Esophagus muscularis mucosa (tissue), 4 donors: ENCODE data around the gene SCIMP. TPM values are rescaled to one million over a fixed set of nuclear protein-coding genes. Genes with fewer than 3 reads are reported as not detected.

Source experiments
- DNase-seq: peaks from one replicate; pipeline ENCODE4 v3.0.0-alpha.2; 2017; ENCODE audit errors: extremely low spot score
- H3K27ac ChIP-seq, 4 donors: fragments of 200-600 bp; sonication (generic); replicated peaks in 1 of 4; 1 replicate in 3 of 4; 2 replicates in 1 of 4; pipeline ENCODE4 v1.5.1; 2016 to 2019; ENCODE audit warnings: mild to moderate bottlenecking in 1 of 4
- H3K27me3 ChIP-seq, 4 donors: fragments of 200-600 bp; sonication (generic); one replicate each; pipeline versions ENCODE4 v1.5.1 to v1.6.0; 2016 to 2019
- H3K36me3 ChIP-seq, 4 donors: fragments of 200-600 bp; sonication (generic); one replicate each; pipeline ENCODE4 v1.5.1; 2016 to 2019
- H3K4me1 ChIP-seq, 4 donors: fragments of 200-600 bp; sonication (generic); one replicate each; pipeline ENCODE4 v1.5.1; 2016 to 2019
- H3K4me3 ChIP-seq, 4 donors: fragments of 200-600 bp; sonication (generic); 1 replicate in 2 of 4; 2 replicates in 2 of 4; pipeline ENCODE4 v1.5.1; 2016 to 2019; ENCODE audit warnings: mild to moderate bottlenecking in 4 of 4, moderate library complexity in 1 of 4
- H3K9me3 ChIP-seq, 4 donors: fragments of 200-600 bp; sonication (generic); 1 replicate in 3 of 4; 2 replicates in 1 of 4; pipeline ENCODE4 v1.5.1; 2016 to 2019
- CTCF ChIP-seq, 3 experiments: fragments of 200-600 bp in 2 of 3; fragments of 450-650 bp in 1 of 3; sonication (generic) in 2 of 3; IDR thresholded peaks; one replicate each; pipeline ENCODE4 v1.5.1; 2017 to 2019; ENCODE audit warnings: antibody characterized with exemption in 3 of 3, mild to moderate bottlenecking in 2 of 3, moderate library complexity in 1 of 3
- EP300 ChIP-seq: sonication (generic); formaldehyde crosslinking; IDR thresholded peaks from one replicate; pipeline ENCODE4 v1.6.1; 2017; ENCODE audit warnings: antibody characterized with exemption
- POLR2A ChIP-seq: fragments of 450-650 bp; IDR thresholded peaks from one replicate; pipeline ENCODE4 v1.6.1; 2017; ENCODE audit warnings: antibody characterized with exemption, moderate library complexity, mild to moderate bottlenecking, low read depth
- POLR2AphosphoS5 ChIP-seq, 2 donors: sonication (generic); formaldehyde crosslinking; IDR thresholded peaks; one replicate each; pipeline ENCODE4 v1.6.1; 2017; ENCODE audit warnings: antibody characterized with exemption in 2 of 2
- WGBS: methylation state at CpG from one replicate; pipeline ENCODE4 v1.1.5; 2018; 5-methylcytosine and 5-hydroxymethylcytosine counted together
- intact Hi-C: fragments of 100-400 bp; cut with DNase I; formaldehyde crosslinking; loops from one replicate; pipeline ENCODE4 v1.15.1; 2023
- total RNA-seq, 4 donors: library from RNA; depleted of rRNA; stranded (reverse); fragments of >200 nt; gene quantifications; one replicate each; pipeline versions ENCODE4 v1.1.0 to v1.2.1, GENCODE V29; 2016

The SCIMP gene
- total RNA-seq, 4 donors from 2014 or later: 0.42 to 4.0 (median 1.3) TPM

- Histone ChIP-seq H3K36me3 (no peaks in the 10 kb centered on the region), H3K9me3 (no peaks in the 10 kb centered on the region), H3K27ac (no peak overlapping the region), H3K4me3 (no peak overlapping the region), H3K27me3 (no peaks in the 10 kb centered on the region), H3K4me1 (no peaks in the 10 kb centered on the region)
- WGBS: 74% methylated on average over 2 of the region's 2 CpGs
- TF ChIP-seq POLR2AphosphoS5 (IDR thresholded peaks at IDR 0.05) (no peak), CTCF (IDR thresholded peaks at IDR 0.05) (no peak), EP300 (no peak), POLR2A (no peak)
- intact Hi-C loops: loop anchor here (10.0 kb wide), 1 partner anchor 62 kb away; no protein-coding TSS in a partner anchor
- DNase-seq: no peak
Measured at GRCh38 chr17:5262416-5262991, 27.8 kb upstream of the SCIMP start.

DNA sequence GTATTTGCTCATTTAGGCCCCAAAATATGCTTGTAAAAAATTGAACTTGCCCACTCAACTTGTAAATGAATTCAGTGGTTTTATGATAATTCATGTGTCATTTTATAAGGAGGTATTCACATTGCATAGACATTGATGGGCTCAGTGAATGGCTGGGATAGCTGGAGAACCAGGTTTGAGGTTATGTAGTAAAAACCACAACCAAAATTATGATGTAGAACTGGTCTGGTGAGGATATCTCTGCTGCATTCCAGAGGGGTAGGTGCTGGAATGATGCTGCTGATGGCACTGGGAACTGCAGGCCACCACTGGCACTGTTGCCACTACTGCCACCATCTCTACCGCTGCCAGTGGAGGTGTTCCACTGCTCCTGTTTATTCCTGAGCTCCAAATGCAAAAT is 25.9 kb upstream of the SCIMP start:
- no peak for TF ChIP-seq POLR2A
- no peak for TF ChIP-seq CTCF (IDR thresholded peaks at IDR 0.05)
- TF ChIP-seq POLR2AphosphoS5 (IDR thresholded peaks at IDR 0.05): no peak
- TF ChIP-seq EP300: no peak
- intact Hi-C loops: loop anchor here (10.0 kb wide), 1 partner anchor 64 kb away; no protein-coding TSS in a partner anchor
- no peak for DNase-seq
- Histone ChIP-seq H3K27me3 (no peaks in the 10 kb centered on the region), H3K9me3 (no peaks in the 10 kb centered on the region), H3K36me3 (no peaks in the 10 kb centered on the region), H3K4me1 (no peaks in the 10 kb centered on the region), H3K4me3 (no peak overlapping the region), H3K27ac (no peak overlapping the region)
- WGBS: 100% methylated on average over 1 of the region's 1 CpG

DNA sequence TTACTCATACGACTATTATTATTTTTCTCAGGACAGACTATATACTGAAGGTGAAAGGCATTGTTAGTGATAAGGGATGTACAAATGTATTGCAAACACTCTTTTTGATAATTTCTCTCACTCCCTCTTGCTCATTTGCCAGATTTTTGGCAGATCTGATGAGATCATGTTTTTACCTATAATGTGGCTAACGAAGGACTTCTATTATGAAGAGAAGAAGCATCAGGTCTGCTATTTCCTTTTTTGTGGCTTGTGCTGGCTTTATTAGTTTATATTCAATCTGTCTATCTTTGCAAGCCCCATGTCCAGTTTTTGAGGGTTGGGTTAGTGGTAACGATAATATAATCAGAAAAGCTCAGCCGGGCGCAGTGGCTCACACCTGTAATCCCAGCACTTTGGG is 22.5 kb upstream of the SCIMP start:
- no peaks in the 10 kb centered on the region for H3K4me1 ChIP-seq
- 97% methylated on average over 5 of the region's 5 CpGs for WGBS
- no peak overlapping the region for H3K4me3 ChIP-seq
- intact Hi-C loops: no loop called here
- no peaks in the 10 kb centered on the region for H3K27me3 ChIP-seq
- H3K36me3 ChIP-seq: no peaks in the 10 kb centered on the region
- DNase-seq: no peak
- H3K27ac ChIP-seq: no peak overlapping the region
- no peaks in the 10 kb centered on the region for H3K9me3 ChIP-seq
- TF ChIP-seq CTCF (IDR thresholded peaks at IDR 0.05): no peak
- no peak for TF ChIP-seq EP300
- no peak for TF ChIP-seq POLR2A
- TF ChIP-seq POLR2AphosphoS5 (IDR thresholded peaks at IDR 0.05): no peak

DNA sequence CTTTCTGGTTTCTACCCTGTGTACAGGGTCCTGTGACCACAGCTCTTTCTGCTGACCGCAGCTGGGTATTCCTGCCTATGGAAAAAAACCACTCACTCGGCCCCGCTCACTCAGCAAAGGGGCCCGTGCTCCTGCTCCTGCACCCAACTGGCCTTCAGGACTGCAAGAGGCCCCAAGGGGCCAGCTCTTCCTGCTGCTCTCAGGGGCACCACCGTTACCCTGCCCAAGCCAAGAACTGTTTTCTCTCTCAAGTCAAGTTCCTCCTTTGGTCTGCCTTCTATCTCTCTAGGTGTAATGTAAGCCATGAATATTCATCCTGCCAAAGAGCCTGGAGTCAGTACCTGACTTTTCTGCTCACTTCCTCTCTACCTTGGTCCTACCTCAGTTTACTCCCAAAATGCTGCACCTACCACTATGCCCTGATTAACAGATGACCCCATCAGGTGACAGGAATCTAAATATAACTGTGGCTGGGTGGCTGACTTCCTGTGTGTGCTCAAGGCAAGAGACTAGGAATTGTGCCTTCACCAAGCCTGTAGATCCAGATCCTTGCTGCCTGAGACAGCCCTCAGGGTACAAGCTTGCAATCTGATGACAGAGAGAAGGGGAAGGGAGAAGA is 20.4 kb upstream of the SCIMP start:
- intact Hi-C loops: no loop called here

More for the DNA sequence above, 20.4 kb upstream of the SCIMP start:
- Histone ChIP-seq H3K27me3 (no peaks in the 10 kb centered on the region), H3K4me1 (no peaks in the 10 kb centered on the region), H3K9me3 (no peaks in the 10 kb centered on the region), H3K27ac (no peak overlapping the region), H3K4me3 (no peak overlapping the region), H3K36me3 (no peaks in the 10 kb centered on the region)
- 77% methylated on average over 5 of the region's 5 CpGs for WGBS
- no peak for DNase-seq
- TF ChIP-seq POLR2A (no peak), EP300 (no peak), CTCF (IDR thresholded peaks at IDR 0.05) (no peak), POLR2AphosphoS5 (IDR thresholded peaks at IDR 0.05) (no peak)
